Heart left ventricle (tissue), 13 donors: Measurements from ENCODE around the gene CXCL1.

Experiments used
- POLR2A ChIP-seq, 2 donors: fragments of 450-650 bp; IDR thresholded peaks; one replicate each; pipeline ENCODE4 v1.6.1; 2017; ENCODE audit warnings: antibody characterized with exemption in 2 of 2, mild to moderate bottlenecking in 2 of 2, moderate library complexity in 2 of 2
- TF ChIP-seq, protein P1 (sequence below), 12 donors: fragments of 200-600 bp; sonication (generic) in 4 of 12; IDR thresholded peaks; one replicate each; pipeline versions ENCODE4 v1.5.0 to v1.8.0; 2018 to 2022; ENCODE audit warnings: antibody characterized with exemption in 12 of 12, mild to moderate bottlenecking in 5 of 12
- donor health status: ischemic (EF 13 %, LVEDD 7.1; RV severe dilation, severe dysfunction).
- donor health status: DM: no; HTN: yes; CAD: no.
- donor health status: DM: no; HTN: no; CAD: no.
- donor health status: ischemic (EF 25% LVEDD 6.9; RV normal size, moderate dysfunction).
- donor health status: ischemic (EF 25% LVEDD 5.7; RV mildly dilated, moderate dysfunction).
- donor health status: ischemic (EF 35%, LVEDD 5.7; RV mildly dilated, moderate dysfunction).
- donor health status: nonischemic (EF 11% LVEDD 7.7; RV severe dilation, severe dysfunction).
- donor health status: DM: yes; HTN: yes; CAD: no.
- donor health status: PGD.
- donor health status: ischemic (EF 29% LVEDD 5.4; RV normal size, mild dysfunction).
- donor health status: nonischemic (EF 23%, LVEDD 6.1; RV moderate dilation, normal function).

DNA sequence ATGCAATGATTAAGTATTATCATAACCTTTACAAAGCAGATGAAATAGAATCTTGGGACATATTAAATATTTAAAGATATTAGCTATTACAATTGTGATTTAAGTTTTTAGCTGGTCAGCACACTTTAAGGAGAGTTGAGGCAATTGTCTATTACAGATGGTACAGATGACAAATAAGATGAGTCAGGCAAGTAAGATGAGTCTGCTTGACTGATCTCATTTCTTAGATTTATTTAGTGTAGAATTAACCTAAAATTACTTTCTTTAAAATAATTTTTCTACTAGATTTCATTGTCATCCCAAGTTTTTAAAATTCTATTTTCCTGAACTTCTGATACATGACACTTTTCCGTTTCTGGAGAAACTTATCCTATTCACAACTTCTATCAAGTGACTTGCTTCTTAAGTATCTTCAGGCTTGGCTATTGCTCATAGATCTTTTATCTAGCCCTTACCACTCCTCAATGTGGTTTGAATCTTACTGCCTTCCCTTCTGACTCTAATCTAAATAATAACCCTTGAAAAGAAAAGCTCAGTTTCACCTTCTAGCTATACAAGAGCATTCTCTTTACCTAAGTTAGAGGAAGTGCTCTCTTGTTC lies 32.9 kb downstream of the CXCL1 start:
- TF ChIP-seq, protein P1, sequence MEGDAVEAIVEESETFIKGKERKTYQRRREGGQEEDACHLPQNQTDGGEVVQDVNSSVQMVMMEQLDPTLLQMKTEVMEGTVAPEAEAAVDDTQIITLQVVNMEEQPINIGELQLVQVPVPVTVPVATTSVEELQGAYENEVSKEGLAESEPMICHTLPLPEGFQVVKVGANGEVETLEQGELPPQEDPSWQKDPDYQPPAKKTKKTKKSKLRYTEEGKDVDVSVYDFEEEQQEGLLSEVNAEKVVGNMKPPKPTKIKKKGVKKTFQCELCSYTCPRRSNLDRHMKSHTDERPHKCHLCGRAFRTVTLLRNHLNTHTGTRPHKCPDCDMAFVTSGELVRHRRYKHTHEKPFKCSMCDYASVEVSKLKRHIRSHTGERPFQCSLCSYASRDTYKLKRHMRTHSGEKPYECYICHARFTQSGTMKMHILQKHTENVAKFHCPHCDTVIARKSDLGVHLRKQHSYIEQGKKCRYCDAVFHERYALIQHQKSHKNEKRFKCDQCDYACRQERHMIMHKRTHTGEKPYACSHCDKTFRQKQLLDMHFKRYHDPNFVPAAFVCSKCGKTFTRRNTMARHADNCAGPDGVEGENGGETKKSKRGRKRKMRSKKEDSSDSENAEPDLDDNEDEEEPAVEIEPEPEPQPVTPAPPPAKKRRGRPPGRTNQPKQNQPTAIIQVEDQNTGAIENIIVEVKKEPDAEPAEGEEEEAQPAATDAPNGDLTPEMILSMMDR (IDR thresholded peaks at IDR 0.05) = no peak
- no peak for TF ChIP-seq POLR2A (IDR thresholded peaks at IDR 0.05)
